ENCODE data around the gene DLG2.
"Not testable (repeated sequence)": the region's sequence is repeated elsewhere in the genome, so short reads cannot be mapped to it uniquely, and the experiment has no call there.

The DLG2 gene

DNA sequence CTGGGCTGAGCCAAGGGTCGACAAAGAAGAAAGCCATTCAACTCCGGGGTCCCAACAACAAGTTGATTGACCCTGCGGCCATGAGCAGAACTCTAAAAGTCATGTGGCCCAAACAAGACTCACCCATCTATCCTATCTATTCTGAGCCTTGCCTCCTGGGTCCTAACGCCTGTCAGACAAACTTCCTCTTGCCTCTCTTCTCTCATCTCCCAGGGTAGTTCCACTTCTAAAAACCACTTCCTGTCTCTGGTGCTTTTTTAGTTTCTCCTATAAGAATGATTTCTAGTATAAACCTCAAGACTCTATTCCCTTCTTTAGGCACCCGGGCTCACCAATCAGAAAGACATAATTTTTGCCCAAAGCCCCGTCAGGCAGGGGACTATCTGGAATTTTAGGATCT is 530.2 kb downstream of the DLG2 start:
- no peak for DNase-seq

GRCh38 chr11:85095239-85095638 is 531.9 kb downstream of the DLG2 start:
- DNase-seq, result no peak

GRCh38 chr11:85094795-85095194 is 532.3 kb downstream of the DLG2 start:
- DNase-seq, result no peak

DNA sequence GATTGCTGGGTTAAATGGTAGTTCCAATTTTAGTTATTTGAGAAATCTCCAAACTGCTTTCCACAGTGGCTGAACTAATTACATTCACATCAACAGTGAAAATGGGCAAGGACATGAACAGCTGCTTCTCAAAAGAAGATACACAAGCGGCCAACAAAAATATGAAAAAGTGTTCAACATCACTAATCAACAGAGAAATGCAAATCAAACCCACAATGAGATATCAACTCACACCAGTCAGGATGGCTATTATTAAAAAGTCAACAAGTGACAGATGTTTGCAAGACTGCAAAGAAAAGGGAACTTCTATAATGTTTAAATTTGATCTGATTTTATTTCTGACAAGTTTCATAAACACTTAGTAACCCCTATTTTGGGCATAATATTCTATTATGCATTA is 537.5 kb downstream of the DLG2 start:
- DNase-seq, result no peak

DNA sequence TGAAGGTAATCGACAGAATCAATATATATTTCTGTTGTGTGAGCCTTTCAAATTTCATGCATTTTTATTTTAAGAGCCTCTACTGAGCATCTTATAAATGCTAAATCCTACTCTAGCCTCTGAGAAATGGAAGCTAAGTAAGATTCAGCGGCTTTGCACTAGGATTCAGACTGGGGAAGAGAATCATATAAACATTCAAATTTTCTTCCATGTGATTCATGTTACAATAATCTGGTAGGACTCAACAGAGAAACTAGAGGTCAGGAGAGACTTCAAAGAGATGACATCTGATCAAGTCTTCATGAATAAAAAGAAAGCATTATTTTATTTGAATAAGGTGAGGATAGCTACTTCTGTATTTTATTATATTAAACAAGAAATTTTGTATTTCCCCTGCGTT is 538.9 kb downstream of the DLG2 start:
- DNase-seq, result no peak

GRCh38 chr11:85086504-85087284 is 540.5 kb downstream of the DLG2 start:
- no peak for DNase-seq

DNA sequence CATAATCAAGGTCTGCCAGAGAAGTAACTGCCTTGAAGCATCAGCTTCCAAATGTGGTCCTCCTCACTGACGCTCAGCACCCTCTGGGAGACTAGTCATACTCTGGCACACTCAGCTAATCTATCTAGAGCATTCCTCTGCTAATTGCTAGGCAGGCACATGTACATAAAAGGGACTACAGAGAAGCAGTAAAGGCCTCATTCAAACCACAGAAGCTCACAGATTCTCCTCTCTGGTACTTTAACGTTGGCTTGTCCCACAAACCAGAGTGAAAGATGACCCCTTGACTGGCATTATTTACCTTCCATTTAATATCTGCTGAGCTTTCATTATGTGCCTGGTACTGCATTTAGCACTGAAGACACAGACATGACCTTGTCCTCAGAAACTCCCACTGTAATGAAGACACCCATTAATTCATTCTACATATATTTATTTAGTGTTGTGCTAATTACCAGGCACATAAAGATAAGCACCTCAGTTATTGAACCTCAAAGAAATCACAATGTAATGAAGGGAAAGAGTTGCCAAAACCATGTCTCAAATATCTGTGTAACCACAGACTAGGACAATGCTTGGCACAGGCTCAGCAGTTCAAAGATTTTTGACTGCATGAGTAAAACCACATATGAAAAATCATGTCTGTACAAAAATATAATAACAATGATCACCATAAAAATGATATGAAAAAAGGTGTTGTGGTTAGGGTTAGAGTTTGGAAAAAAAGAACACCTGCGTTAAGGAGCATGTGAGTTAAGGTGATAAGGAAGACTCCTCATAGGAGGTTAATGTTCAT is 550.4 kb downstream of the DLG2 start:
- no peak for DNase-seq

DNA sequence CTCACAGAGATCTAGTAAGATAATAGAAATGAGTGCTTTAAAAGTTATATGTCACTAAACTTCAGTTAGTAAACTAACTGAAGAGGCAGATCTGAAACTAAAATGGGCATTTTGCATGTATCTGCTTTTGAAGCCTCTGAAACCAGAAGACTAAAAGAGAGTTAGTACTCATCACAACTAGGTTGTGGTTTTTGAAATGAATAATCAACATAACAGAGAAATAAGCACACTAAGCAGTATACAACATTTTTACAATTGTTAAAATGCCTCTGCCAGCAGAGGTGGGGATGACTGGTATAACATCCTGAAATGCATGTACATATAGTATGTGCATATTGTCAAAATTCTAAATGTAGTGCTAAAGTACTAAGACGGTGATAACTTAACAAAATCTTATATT is 564.5 kb downstream of the DLG2 start:
- no peak for DNase-seq

DNA sequence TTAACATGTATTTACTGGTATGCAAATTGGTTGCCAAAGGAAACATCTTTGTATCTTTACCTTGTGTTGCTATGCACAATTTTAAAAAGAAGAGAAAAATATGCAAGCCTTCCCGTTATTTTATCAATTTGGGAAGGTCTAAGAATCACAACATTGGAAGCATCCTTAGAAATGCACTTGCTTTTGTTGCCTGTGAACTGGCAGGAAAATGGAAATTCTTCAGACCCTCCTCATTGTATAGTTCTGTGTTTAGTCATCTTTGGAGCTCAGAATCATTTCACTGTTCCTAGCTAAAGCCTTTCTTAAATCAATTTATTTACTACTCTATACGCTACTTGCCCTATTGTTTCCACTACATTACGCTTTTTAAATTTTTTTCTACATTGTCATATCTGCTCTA is 574.5 kb downstream of the DLG2 start:
- no peak for DNase-seq

DNA sequence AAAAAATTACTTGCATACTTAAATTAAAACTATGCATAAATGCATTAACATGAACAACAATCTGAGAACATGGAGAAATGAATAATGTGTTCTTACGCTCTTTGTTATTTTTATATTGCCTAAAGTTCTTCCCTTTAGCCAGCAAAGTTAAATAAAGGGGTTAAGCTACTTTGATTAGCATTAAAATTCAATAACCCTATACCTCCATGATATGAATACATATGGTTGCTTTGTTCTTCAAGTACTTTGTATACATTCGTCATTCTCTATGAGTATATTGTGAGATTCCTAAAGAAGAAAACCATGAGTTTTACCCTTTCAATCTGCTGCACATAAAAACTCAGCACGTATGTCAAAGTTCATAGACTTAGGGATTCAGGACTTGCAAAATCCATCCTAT is 578.3 kb downstream of the DLG2 start:
- no peak for DNase-seq

- DNase-seq, result no peak
Measured at GRCh38 chr11:85045716-85046115, 581.4 kb downstream of the DLG2 start.

DNA sequence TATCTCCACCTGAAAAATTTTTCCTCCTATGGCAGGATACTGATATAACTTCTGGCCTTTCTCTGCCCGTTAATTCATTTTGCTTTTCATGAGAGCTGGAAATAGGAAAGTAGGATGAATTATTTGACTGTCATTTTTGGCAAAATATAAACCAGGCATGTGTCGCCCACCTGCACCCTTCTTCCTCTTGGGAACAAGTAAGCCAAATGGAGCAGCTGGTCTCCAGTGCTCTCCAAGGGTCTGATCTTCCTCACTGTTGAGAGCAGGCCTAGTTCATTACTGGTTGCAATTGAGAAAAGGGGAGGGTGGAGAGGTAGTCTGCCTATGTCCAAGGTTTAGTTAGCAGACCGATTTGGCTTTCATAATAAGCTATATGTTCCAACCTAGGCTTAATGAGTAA is 582.2 kb downstream of the DLG2 start:
- no peak for DNase-seq

DNA sequence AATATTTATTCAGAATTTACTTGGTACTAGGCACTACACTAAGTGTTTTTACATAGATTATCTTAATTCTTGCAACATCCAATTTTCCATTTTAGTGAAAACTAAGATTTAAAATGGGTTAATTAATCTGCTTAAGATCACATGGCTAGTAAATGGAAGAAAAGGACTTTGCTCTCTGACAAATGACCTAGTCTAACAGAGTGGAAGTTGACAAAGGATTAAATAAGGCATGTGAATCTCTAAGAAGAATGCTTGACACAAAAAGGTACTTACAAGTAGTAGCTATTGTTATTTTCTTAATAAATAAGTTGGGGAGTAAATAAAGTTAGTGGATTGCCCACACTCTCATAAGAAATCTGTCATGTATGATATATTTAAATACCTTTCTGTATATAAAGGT is 584.8 kb downstream of the DLG2 start:
- no peak for DNase-seq

DNA sequence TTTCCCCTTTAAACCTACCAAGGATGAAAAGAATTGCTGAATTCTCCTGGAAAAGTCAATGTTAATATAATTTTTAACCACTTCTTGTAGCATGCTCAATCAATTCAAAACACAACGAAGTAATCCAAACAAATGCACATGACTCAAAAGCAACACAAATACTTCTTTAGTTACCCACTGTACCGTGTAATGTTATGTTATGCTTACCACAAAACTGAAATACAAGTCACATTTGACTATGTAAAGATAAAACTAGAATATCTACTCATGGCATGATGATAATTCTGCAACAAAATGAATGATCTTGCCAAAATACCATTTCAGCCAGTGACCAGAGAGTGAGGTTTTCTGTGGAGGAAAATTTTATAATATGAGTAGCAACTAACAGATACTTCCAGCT is 587.0 kb downstream of the DLG2 start:
- no peak for DNase-seq

GRCh38 chr11:85029964-85030363 is 597.2 kb downstream of the DLG2 start:
- no peak for DNase-seq

DNA sequence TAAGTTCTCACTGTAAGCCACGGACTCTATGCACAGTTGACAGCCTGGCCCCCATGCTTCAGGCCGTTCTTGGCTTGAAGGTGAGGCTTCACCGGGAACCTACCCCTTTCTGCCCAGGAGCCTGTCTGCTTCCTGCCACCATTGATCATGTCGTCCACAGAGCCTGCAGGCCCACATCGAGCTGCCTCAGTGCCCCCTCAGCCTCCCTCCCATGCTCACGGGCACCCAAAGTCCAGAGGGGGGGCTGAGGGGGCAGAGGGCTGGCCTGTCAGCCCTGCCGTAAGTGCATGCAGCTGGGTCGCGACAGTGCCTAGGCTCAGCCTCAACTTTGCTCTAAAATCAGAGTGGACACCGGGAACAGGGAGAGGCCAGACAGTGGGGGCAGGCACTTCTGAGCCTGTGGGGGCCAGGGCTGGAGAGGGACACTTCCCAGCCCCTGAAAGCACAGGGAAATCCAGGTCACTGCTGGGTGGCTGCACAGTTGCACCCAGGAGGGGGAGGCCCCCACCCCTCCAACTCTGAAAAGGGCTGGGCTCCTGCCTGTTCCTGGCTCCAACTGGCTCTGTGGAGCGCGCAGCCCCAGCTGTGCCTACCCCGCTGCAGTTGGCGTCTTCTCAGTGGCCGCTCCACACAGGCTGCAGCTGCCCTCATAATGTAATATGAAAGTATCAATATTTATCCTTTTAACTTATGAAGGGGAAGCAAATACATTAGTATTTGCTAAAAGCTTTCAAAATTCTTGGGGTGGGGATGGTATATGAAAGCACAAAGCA is 598.6 kb downstream of the DLG2 start:
- no peak for DNase-seq

DNA sequence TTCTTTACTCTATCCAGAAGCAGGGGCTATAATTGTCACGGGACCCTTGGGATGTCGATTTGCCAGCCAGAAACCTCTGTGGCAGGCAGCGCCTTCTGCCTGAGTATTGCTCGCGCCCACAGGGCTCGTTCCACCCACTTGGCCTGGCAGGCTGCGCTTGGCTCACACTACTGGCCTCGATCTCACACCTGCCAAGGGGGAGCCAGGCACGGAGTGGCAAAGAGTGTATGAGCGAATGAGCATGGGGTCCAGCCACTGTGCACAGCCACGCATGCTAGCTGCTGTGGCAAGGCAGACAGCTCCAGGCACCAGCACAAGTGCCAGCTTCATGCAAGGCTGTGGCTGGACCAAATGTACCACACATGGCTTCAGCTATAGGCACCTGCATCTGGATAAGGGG is 599.8 kb downstream of the DLG2 start:
- DNase-seq, result no peak

GRCh38 chr11:85021058-85021457 is 606.1 kb downstream of the DLG2 start:
- DNase-seq, result no peak

DNA sequence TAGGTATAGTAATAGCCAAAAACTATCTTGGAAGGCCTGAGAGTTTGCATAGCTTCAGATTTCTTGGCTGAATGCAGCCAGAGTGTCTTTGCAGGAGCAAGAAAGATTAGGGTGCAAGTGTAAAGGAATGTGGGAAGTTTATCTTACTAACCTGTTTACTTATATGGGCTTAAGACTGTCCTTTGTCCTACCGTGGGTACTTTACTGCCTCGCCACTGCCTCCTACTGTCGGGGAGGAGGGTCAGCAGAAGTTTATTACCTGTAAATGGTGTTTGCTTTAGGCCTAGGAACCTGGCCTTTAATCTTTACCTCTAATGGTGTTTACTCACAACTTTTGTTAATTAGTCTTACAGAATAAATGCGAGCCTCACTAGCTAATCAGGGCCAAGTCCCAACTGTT is 633.8 kb downstream of the DLG2 start:
- DNase-seq, result no peak

- DNase-seq, result no peak
Measured at GRCh38 chr11:84990141-84990540, 637.0 kb downstream of the DLG2 start.

GRCh38 chr11:84987686-84988187 is 639.4 kb downstream of the DLG2 start:
- not testable (repeated sequence) for DNase-seq

- no peak for DNase-seq
Measured at GRCh38 chr11:84981301-84981700, 645.8 kb downstream of the DLG2 start.

- no peak for DNase-seq
Measured at GRCh38 chr11:84969103-84969502, 658.0 kb downstream of the DLG2 start.

DNA sequence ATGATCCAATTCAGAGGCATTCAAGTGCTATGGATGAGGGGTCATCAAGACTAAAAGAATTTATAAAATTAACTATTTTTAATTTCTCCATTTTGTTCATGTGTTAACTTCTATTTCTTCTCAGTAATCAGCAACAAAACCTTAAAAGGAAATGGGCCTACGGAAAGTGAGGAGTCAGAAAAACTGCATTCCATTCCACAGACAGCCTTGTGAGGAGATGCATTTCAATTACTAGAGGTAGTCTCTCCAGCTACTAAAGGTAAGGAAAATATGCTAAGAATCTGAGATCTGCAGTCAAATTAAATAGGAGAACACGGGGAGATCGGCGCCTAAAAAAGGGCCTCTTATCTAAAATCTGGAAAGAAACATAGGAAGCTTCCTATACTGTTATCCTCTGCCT is 661.7 kb downstream of the DLG2 start:
- no peak for DNase-seq

Data from activated CD4-positive, alpha-beta T cell treated with anti-CD3 and anti-CD28 coated beads, Interleukin-2, amount 50 U/mL, for 1 hour (primary cell).